ENCODE data around the gene PRSS33. TPM values are rescaled to one million over a fixed set of nuclear protein-coding genes. Genes with fewer than 3 reads are reported as not detected.

Gene PRSS33
- total and polyA plus RNA-seq, 9 of the 15 experiments (the other 6 are each of a cell fraction or from before 2014, with no cell fraction given): not detected

DNA sequence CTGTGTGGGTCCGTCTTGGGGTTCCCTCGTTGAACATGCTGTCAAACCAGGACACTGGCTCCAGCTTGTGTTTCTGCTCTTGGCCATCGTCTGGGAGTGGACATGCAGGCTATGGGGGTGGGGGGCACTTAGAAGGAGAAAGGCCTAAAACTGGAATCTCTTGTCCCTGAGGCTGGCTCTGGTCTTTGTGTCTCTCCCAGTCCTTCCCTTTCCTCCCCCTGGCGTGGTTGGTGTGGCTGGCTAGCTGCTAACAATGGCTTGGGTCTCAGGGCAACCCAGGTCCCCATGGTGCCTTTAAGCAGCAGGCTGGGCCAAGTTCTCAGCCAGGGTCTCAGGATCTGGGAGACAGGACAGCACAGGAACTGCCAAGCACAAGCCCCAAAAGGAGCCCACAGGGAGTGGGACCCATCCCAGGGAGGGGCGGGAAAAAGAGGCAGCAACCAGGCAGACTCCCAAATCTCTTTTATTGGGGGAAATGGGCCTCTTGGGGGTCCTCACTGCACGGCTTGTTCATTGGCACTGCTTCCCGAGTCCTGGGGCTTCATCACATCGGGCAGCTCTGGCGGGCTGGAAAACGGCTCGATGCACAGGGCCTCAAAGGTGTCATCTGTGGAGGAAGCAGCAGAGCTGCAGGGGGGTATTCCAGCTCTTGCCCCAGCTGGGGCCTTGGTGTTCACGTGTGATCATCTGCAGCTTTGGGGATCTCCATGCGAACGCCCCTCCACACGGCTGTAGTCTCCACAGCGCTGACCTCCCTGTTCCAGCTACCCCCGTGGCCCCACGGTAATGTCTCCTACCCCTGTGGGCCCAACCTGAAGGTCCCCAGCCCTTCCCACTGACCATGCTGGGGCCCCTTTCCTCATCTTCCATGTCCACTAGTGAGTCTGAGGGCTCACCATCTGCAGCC, 15.6 kb downstream of the PRSS33 start:
- H3K79me2 ChIP-seq (ENCODE audit: control insufficient read depth, insufficient read depth, low read length): peaks cover 39% of the 10 kb centered on the region
- H3K9me1 ChIP-seq (ENCODE audit: control insufficient read depth, insufficient read depth, low read length): no peaks in the 10 kb centered on the region
- H3K27me3 ChIP-seq (ENCODE audit: control insufficient read depth in 2 of 2, insufficient read depth in 2 of 2, low read length in 2 of 2): no peaks in the 10 kb centered on the region
- CTCF ChIA-PET (ENCODE audit: low intra/inter-chr PET ratio): no interaction called here
- ATAC-seq: no peak
- peaks cover 93% of the 10 kb centered on the region for H3K36me3 ChIP-seq (ENCODE audit: control insufficient read depth, insufficient read depth, low read length)
- POLR2A ChIA-PET: interaction anchor here (0.8 to 2.2 kb wide), 3 partner anchors 9 to 19 kb away, joined by 3 to 8 read pairs (median 5); partner anchors contain the start of gene SRRM2
- peak; percentile 26 for FAIRE-seq
- H2AFZ ChIP-seq (ENCODE audit: low read depth, low read length): no peak overlapping the region
- intact Hi-C loops (cut with micrococcal nuclease): no loop called here
- no peak for DNase-seq (ENCODE audit: extremely low read depth in 1 of 4, low spot score in 3 of 4)
- H3K9me3 ChIP-seq (replicated peaks; ENCODE audit: control insufficient read depth, insufficient read depth, low read depth, low read length): no peaks in the 10 kb centered on the region
- H3K4me1 ChIP-seq (replicated peaks in 1 of 2; ENCODE audit: control insufficient read depth in 2 of 2, insufficient read depth in 2 of 2, low read length in 2 of 2): peaks cover 25 to 65% of the 10 kb centered on the region in 2 experiments; a peak in 4 of 5 replicates
- no peak overlapping the region for H3K4me2 ChIP-seq (ENCODE audit: insufficient read depth, low read length)
- peak overlapping the region; percentile 10; the same call in 1 of the 3 replicates for H3K27ac ChIP-seq (ENCODE audit: extremely low read depth, low read depth, low read length)
- no peak overlapping the region for H3K4me3 ChIP-seq
- in situ Hi-C loops (cut with MboI): no loop called here
- H4K20me1 ChIP-seq (replicated peaks; ENCODE audit: control insufficient read depth, insufficient read depth, low read length): peaks cover 24% of the 10 kb centered on the region
- 84% methylated on average over 17 of the region's 18 CpGs for WGBS (ENCODE audit: insufficient coverage, low coverage, missing lambda C conversion rate)
- H3K9ac ChIP-seq (ENCODE audit: insufficient read depth in 1 of 2, low read depth in 2 of 2, low read length in 2 of 2): peak overlapping the region in 1 of 2 experiments; percentile 67; a peak in 2 of 4 replicates
- BruUV-seq (replicated peaks): no TSS peak
- TF ChIP-seq JUND (IDR thresholded peaks at IDR 0.05; ENCODE audit: borderline replicate concordance, low read depth, low read length) (no peak), JUND (tag; IDR thresholded peaks at IDR 0.05; ENCODE audit: borderline replicate concordance, low read depth, low read length) (no peak), PML (IDR thresholded peaks at IDR 0.05; ENCODE audit: low read length) (no peak), MED1 (CRISPR knock-in tag; IDR thresholded peaks at IDR 0.05; ENCODE audit: borderline replicate concordance) (no peak), PHF20 (IDR thresholded peaks at IDR 0.05; ENCODE audit: partially characterized antibody) (no peak), ZNF586 (CRISPR knock-in tag; conservative IDR thresholded peaks at IDR 0.05) (no peak), DDX20 (tag; IDR thresholded peaks at IDR 0.05; ENCODE audit: low read depth) (no peak), CBX5 (IDR thresholded peaks at IDR 0.05; ENCODE audit: borderline replicate concordance, low read depth) (no peak), ZNF431 (CRISPR knock-in tag; IDR thresholded peaks at IDR 0.05) (no peak), ZNF354B (CRISPR knock-in tag; IDR thresholded peaks at IDR 0.05) (no peak), FIP1L1 (IDR thresholded peaks at IDR 0.05; ENCODE audit: low read depth, low read length, poor library complexity, severe bottlenecking) (peak; percentile 40), POLR2A (conservative IDR thresholded peaks at IDR 0.05) (peak; percentile 65; the same call in 1 of the 2 replicates), HSF4 (CRISPR knock-in tag; IDR thresholded peaks at IDR 0.05; ENCODE audit: borderline replicate concordance) (no peak), SIX5 (IDR thresholded peaks at IDR 0.05; ENCODE audit: borderline replicate concordance in 1 of 2, insufficient read depth in 1 of 2, low read depth in 1 of 2, low read length in 2 of 2) (no peak), RBFOX2 (IDR thresholded peaks at IDR 0.05; ENCODE audit: low read depth, low read length) (peak; percentile 63), TRIM28 (IDR thresholded peaks at IDR 0.05) (no peak), DACH1 (IDR thresholded peaks at IDR 0.05; ENCODE audit: partially characterized antibody) (no peak), POLR2AphosphoS2 (IDR thresholded peaks at IDR 0.05; ENCODE audit: low read length) (0 out of 2 replicates have a peak, but pooled peaks have one; percentile 25), EP400 (IDR thresholded peaks at IDR 0.05) (no peak), ZNF644 (tag; IDR thresholded peaks at IDR 0.05; ENCODE audit: low read depth) (no peak), POLR2G (IDR thresholded peaks at IDR 0.05; ENCODE audit: low read depth, low read length) (peak; percentile 80), SUPT5H (IDR thresholded peaks at IDR 0.05) (peak; percentile 57), CBFA2T3 (IDR thresholded peaks at IDR 0.05) (no peak), ZSCAN32 (CRISPR knock-in tag; IDR thresholded peaks at IDR 0.05) (no peak), HMG20B (CRISPR knock-in tag; IDR thresholded peaks at IDR 0.05) (no peak), ZNF79 (CRISPR knock-in tag; IDR thresholded peaks at IDR 0.05; ENCODE audit: low read depth) (no peak), EP300 (IDR thresholded peaks at IDR 0.05; ENCODE audit: low read length) (no peak), PHF8 (IDR thresholded peaks at IDR 0.05; ENCODE audit: borderline replicate concordance, low read length) (no peak)

All from K562 (cell line).